Measurements from ENCODE around the gene THSD7B. TPM values are rescaled to one million over a fixed set of nuclear protein-coding genes. Genes with fewer than 3 reads are reported as not detected.

The THSD7B gene
- total RNA-seq, 1 donor from 2014 or later = 0.38 TPM

DNA sequence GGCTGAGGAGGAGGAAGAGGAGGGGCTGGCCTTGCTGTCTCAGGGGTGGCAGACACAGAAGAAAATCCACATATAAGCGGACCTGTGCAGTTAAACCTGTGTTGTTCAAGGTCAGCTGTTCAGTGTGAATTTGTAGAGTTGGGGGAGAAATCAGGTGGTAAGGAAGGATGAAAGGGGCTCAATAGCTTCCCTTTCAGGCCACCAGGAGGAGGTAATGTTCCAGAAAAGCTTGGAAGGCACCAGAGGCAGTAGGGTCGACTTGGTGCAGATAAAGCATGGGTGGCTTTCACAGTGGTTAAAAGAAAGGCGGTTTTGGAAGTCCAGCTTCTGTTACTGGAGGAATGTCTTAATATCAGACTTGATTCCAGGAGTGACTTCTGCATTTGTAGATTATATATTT, 167.4 kb downstream of the THSD7B start:
- ATAC-seq (peak in 1 of 2 donors; percentile 49), DNase-seq (no peak)
- intact Hi-C loops (cut with DNase I) = no loop called here

DNA sequence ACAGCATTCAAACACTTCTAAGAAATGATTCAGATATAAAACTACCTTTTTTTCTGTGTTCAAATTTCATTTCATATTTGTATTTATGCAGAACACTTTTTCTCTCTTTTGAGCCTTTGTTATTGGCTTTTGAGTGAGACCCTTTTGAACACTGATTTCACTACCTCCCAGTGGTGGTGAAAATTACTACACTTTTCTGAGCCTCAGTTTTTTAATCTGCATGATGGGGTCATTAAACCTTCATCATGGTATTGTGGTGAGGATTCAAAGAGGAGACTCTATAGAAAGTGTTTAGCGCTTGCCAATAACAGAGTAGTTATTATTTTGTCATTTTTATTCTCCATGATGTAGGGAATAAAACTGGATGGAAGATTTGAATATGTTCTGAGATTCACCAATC, 169.8 kb downstream of the THSD7B start:
- TF ChIP-seq, protein P1, sequence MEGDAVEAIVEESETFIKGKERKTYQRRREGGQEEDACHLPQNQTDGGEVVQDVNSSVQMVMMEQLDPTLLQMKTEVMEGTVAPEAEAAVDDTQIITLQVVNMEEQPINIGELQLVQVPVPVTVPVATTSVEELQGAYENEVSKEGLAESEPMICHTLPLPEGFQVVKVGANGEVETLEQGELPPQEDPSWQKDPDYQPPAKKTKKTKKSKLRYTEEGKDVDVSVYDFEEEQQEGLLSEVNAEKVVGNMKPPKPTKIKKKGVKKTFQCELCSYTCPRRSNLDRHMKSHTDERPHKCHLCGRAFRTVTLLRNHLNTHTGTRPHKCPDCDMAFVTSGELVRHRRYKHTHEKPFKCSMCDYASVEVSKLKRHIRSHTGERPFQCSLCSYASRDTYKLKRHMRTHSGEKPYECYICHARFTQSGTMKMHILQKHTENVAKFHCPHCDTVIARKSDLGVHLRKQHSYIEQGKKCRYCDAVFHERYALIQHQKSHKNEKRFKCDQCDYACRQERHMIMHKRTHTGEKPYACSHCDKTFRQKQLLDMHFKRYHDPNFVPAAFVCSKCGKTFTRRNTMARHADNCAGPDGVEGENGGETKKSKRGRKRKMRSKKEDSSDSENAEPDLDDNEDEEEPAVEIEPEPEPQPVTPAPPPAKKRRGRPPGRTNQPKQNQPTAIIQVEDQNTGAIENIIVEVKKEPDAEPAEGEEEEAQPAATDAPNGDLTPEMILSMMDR (IDR thresholded peaks at IDR 0.05) = no peak

More for the DNA sequence above, 167.4 kb downstream of the THSD7B start:
- TF ChIP-seq, protein P1 (IDR thresholded peaks at IDR 0.05) = peak; percentile 33
- no peaks in the 10 kb centered on the region for H3K36me3 ChIP-seq
- H3K27ac ChIP-seq = no peak overlapping the region
- no peaks in the 10 kb centered on the region for H3K4me1 ChIP-seq
- no peaks in the 10 kb centered on the region for H3K27me3 ChIP-seq (ENCODE audit: low read depth)
- H3K9me3 ChIP-seq = no peaks in the 10 kb centered on the region
- H3K4me3 ChIP-seq = no peak overlapping the region

DNA sequence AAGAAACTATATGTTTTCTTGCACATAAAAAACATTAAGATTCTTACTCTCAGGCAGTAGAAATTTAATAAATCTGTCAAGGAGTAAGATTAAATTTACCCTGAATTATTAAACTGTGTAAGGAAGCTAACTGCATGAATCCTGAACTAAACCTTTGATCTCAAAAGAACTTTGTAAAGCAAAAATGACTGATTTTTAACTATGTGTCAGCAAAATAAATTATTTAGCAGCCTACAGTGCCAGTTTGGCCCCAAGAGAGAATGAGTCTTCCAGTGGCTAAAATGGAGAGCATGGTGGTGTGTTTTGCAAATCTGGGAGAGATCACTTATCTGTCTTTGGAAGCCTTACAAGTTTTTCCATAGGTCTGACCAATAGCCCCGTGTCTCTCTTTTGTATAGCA, 190.7 kb downstream of the THSD7B start:
- no peak overlapping the region for H3K4me3 ChIP-seq
- H3K4me1 ChIP-seq = no peaks in the 10 kb centered on the region
- DNase-seq (no peak), ATAC-seq (no peak)
- H3K27ac ChIP-seq = no peak overlapping the region
- H3K36me3 ChIP-seq = no peaks in the 10 kb centered on the region
- H3K27me3 ChIP-seq (ENCODE audit: low read depth) = no peaks in the 10 kb centered on the region
- TF ChIP-seq, protein P1 (IDR thresholded peaks at IDR 0.05) = no peak
- intact Hi-C loops (cut with DNase I) = no loop called here
- H3K9me3 ChIP-seq = no peaks in the 10 kb centered on the region

More for the DNA sequence above, 169.8 kb downstream of the THSD7B start:
- no peak overlapping the region for H3K27ac ChIP-seq
- H3K4me1 ChIP-seq = no peaks in the 10 kb centered on the region
- no peaks in the 10 kb centered on the region for H3K9me3 ChIP-seq
- DNase-seq (no peak), ATAC-seq (no peak)
- intact Hi-C loops (cut with DNase I) = no loop called here
- H3K36me3 ChIP-seq = no peaks in the 10 kb centered on the region
- H3K27me3 ChIP-seq (ENCODE audit: low read depth) = no peaks in the 10 kb centered on the region
- H3K4me3 ChIP-seq = no peak overlapping the region

DNA sequence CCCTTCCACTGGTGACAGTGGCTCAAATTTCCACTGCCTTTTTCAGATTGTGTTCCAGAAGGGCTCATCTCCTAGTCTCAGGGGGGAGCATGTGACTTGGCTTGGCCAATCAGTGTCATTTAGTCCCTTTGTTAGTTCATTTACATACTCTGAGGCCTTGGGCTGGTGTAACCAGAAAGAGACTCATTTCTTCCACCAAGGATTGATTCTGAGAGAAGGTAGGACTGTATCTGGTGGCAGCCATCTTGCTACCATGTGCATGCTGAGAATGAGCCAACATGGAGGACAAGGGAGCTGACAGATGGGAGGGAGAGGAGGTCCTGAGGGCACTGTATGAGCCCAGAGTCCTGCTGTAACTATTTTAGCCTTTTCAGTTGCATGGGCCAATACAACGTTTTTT, 191.7 kb downstream of the THSD7B start:
- Histone ChIP-seq H3K27me3 (ENCODE audit: low read depth) (no peaks in the 10 kb centered on the region), H3K27ac (no peak overlapping the region), H3K4me1 (no peaks in the 10 kb centered on the region), H3K36me3 (no peaks in the 10 kb centered on the region), H3K4me3 (no peak overlapping the region), H3K9me3 (no peaks in the 10 kb centered on the region)
- DNase-seq (no peak), ATAC-seq (no peak)
- intact Hi-C loops (cut with DNase I) = no loop called here
- TF ChIP-seq, protein P1 (IDR thresholded peaks at IDR 0.05) = no peak

DNA sequence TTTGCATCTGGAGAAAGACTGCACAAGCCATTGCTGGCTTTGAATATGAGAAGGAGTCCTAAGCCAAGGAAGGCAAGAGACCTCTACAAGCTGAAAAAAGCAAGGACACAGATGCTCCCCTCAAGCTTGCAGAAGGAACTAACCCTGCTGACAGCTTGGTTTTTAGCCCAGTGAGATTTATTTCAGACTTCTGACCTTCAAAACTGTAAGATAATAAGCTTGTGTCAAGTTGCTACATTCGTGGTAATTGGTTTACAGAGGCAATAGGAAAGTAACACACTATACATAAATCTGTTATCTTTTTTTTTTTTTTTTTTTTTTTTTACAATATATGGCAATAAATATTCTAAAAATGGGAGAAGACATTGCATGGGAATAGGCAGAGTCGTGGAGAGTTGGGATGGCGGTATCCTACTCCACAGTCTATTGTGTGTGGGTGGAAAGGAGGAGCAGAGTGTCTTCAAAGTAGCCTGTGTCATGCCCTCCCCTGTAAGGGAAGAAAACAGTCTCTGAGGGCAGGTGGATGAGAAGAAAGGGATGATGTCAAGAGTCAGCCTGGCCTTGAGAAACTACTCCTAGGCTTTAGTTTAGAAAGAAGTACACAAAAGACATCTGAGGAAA, 196.9 kb downstream of the THSD7B start:
- no peak for DNase-seq
- Histone ChIP-seq H3K36me3 (no peaks in the 10 kb centered on the region), H3K4me1 (no peaks in the 10 kb centered on the region), H3K27me3 (ENCODE audit: low read depth) (no peaks in the 10 kb centered on the region), H3K4me3 (no peak overlapping the region), H3K27ac (no peak overlapping the region), H3K9me3 (no peaks in the 10 kb centered on the region)
- no peak for ATAC-seq
- TF ChIP-seq, protein P1 (IDR thresholded peaks at IDR 0.05) = no peak
- intact Hi-C loops (cut with DNase I) = no loop called here
